ENCODE data around the gene SHD. TPM values are rescaled to one million over a fixed set of nuclear protein-coding genes. Genes with fewer than 3 reads are reported as not detected.
"Not testable (repeated sequence)": the region's sequence is repeated elsewhere in the genome, so short reads cannot be mapped to it uniquely, and the experiment has no call there.

SHD gene, protein sequence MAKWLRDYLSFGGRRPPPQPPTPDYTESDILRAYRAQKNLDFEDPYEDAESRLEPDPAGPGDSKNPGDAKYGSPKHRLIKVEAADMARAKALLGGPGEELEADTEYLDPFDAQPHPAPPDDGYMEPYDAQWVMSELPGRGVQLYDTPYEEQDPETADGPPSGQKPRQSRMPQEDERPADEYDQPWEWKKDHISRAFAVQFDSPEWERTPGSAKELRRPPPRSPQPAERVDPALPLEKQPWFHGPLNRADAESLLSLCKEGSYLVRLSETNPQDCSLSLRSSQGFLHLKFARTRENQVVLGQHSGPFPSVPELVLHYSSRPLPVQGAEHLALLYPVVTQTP
- not detected for total RNA-seq

DNA sequence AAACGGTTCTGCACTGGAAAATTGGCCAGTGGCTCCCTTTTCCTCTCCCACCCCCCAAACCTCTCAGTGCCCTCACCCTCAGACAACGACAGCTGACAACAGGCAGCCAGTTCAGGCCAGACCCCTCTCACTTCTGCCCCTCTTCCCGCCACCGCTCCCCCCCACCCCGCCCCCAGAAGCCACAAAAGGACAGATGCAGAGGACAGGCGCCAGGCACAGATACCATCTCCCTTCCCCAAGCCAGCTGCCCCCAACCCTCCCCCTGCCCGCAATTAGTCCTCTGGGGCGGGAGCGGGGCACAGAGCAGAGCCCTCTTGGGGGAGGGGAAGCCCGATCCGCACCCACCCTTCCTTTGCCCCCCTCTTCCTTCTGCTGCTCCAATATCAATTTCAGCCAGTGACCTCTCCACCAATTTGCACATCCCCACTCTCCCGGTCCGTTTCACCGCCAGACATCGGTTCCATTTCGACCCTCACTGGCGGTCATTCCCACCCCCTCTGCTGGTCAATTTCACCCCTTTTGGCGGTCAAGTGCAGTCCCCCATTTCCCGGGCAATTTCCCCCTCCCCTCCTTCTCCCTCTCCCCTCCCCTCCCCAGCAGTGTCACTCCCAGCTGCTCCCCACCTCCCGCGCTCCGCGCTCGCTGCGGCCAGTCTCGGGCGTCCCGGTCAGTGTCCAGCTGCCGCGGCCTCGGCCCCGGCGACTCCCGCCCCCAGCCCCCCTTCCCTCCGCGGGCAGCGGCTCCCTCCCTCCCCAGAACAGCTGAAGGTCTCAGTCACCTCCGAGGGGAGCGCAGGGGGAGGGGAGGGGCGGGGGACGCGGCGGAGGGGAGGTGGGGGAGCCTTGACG is at the start of gene SHD:
SHD (plus strand) TSS at position 848 of the 848 bp plus-strand sequence. CDS start 798 bp downstream, outside the sequence.
- peaks cover 8% of the 10 kb centered on the region for H3K4me1 Mint-ChIP-seq
- no peak within 1 kb of the TSS for H3K27ac Mint-ChIP-seq
- peak within 1 kb of the TSS; percentile 60 for H3K4me3 Mint-ChIP-seq
- H3K9me3 Mint-ChIP-seq: no peaks in the 10 kb centered on the region
- H3K27me3 Mint-ChIP-seq: peaks cover 31% of the 10 kb centered on the region
- DNase-seq: no peak
- H3K36me3 Mint-ChIP-seq: no peaks in the 10 kb centered on the region

DNA sequence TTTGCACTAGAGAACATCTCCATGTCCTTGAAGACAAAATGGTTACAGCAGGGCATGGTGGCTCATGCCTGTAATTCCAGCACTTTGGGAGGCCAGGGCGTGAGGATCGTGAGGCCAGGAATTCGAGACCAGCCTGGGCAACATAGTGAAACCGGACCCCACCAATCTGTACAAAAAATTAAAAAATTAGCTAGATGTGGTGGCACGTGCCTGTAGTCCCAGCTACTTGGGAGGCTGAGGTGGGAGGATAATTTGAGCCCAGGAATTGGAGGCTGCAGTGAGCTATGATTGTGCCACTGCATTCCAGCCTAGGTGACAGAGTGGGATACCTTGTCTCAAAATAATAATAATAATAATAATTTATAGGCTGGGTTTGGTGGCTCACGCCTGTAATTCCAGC is 48.8 kb upstream of the SHD start:
- H3K27ac Mint-ChIP-seq, H3K36me3 Mint-ChIP-seq, H3K4me3 Mint-ChIP-seq, DNase-seq, H3K9me3 Mint-ChIP-seq: not testable (repeated sequence)
- peaks cover 11% of the 10 kb centered on the region for H3K4me1 Mint-ChIP-seq
- peaks cover 23% of the 10 kb centered on the region for H3K27me3 Mint-ChIP-seq

GRCh38 chr19:4231521-4231920 is 47.5 kb upstream of the SHD start:
- H3K9me3 Mint-ChIP-seq, DNase-seq, H3K4me3 Mint-ChIP-seq, H3K27ac Mint-ChIP-seq, H3K36me3 Mint-ChIP-seq: not testable (repeated sequence)
- peaks cover 11% of the 10 kb centered on the region for H3K4me1 Mint-ChIP-seq
- H3K27me3 Mint-ChIP-seq: peaks cover 23% of the 10 kb centered on the region

DNA sequence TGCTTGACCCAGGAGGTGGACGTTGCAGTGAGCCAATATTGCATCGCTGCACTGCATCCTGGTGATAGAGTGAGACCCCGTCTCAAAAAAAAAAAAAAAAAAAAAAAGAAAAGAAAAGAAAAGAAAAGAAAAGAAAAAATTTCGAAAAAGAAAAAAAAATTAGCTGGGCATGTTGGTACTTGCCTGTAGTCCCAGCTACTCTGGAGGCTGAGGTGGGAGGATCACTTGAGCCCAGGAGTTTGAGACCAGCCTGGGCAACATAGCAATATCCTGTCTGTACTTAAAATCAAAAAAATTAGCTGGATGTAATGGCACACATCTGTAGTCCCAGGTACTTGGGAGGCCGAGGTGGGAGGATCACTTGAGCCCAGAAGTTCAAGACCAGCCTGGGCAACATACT is 46.9 kb upstream of the SHD start:
- H3K36me3 Mint-ChIP-seq, H3K9me3 Mint-ChIP-seq: not testable (repeated sequence)

DNA sequence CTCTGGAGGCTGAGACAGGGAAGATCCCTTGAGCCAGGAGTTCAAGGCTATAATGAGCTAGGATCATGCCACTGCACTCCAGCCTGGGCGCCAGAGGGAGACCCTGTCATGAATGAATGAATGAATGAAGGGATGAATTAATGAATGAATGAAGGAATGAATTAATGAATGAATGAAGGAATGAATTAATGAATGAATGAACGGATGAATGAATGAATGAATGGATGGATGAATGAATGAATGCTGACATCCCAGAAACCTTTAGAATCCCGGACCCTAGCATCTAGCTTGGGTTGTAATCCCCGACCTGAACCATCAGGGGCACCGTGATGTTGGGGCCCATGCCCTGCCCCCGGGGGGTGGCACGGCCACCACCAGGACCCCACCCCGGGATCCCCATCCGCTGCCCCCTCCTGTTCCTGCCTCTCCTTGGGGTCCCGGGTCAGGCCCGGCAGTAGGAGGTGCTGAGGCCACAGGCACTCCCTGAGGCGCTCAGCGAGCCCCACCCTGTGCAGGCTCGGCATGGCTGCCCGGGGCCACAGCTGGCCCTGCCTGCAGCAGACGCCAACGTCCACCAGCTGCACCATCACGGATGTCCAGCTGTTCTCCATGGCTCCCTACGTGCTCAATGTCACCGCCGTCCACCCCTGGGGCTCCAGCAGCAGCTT is 46.3 kb upstream of the SHD start:
- DNase-seq: no peak
- no peaks in the 10 kb centered on the region for H3K36me3 Mint-ChIP-seq
- no peak overlapping the region for H3K27ac Mint-ChIP-seq
- peaks cover 23% of the 10 kb centered on the region for H3K27me3 Mint-ChIP-seq
- no peak overlapping the region for H3K4me3 Mint-ChIP-seq
- H3K9me3 Mint-ChIP-seq: no peaks in the 10 kb centered on the region
- H3K4me1 Mint-ChIP-seq: peaks cover 11% of the 10 kb centered on the region

More for the DNA sequence above, 46.9 kb upstream of the SHD start:
- H3K4me3 Mint-ChIP-seq, DNase-seq, H3K27ac Mint-ChIP-seq: not testable (repeated sequence)
- H3K27me3 Mint-ChIP-seq: peaks cover 23% of the 10 kb centered on the region
- peaks cover 11% of the 10 kb centered on the region for H3K4me1 Mint-ChIP-seq

- H3K4me3 Mint-ChIP-seq: no peak overlapping the region
- no peaks in the 10 kb centered on the region for H3K9me3 Mint-ChIP-seq
- no peak overlapping the region for H3K27ac Mint-ChIP-seq
- peaks cover 23% of the 10 kb centered on the region for H3K27me3 Mint-ChIP-seq
- peak; percentile 80 for DNase-seq
- no peaks in the 10 kb centered on the region for H3K36me3 Mint-ChIP-seq
- H3K4me1 Mint-ChIP-seq: peaks cover 11% of the 10 kb centered on the region
Measured at GRCh38 chr19:4233282-4233853, 45.7 kb upstream of the SHD start.

DNA sequence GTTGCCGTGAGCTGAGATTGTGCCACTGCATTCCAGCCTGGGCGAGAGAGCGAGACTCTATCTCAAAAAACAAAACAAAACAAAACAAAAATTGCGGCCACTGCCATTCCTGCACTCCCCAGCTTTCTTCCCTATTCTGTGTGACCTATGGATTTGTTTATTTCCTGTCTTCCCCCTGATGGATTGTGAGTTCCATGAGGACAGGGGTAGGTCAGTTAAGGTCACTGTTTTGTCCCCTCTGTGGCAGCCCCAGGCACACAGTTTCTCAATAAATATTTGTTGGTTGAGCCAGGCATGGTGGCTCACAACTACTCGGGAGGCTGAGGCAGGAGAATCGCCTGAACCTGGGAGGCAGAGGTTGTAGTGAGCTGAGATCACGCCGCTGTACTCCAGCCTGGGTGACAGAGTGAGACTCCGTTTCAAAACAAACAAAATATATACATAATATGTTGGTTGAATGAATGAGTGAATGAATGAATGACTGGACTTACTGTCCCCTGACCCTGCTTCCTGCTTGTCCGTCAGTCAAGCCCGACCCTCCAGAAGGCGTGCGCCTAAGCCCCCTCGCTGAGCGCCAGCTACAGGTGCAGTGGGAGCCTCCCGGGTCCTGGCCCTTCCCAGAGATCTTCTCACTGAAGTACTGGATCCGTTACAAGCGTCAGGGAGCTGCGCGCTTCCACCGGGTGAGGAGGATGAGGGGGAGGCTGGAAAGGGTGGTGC is 44.8 kb upstream of the SHD start:
- no peaks in the 10 kb centered on the region for H3K36me3 Mint-ChIP-seq
- no peak overlapping the region for H3K27ac Mint-ChIP-seq

GRCh38 chr19:4234862-4235201 is 44.2 kb upstream of the SHD start:
- Mint-ChIP-seq H3K36me3 (no peaks in the 10 kb centered on the region), H3K4me1 (peaks cover 4% of the 10 kb centered on the region), H3K9me3 (no peaks in the 10 kb centered on the region), H3K4me3 (no peak overlapping the region), H3K27ac (no peak overlapping the region), H3K27me3 (peaks cover 18% of the 10 kb centered on the region)
- DNase-seq: no peak

More for the DNA sequence above, 44.8 kb upstream of the SHD start:
- Mint-ChIP-seq H3K9me3 (no peaks in the 10 kb centered on the region), H3K4me3 (no peak overlapping the region), H3K27me3 (peaks cover 23% of the 10 kb centered on the region), H3K4me1 (peaks cover 10% of the 10 kb centered on the region)
- DNase-seq: no peak

DNA sequence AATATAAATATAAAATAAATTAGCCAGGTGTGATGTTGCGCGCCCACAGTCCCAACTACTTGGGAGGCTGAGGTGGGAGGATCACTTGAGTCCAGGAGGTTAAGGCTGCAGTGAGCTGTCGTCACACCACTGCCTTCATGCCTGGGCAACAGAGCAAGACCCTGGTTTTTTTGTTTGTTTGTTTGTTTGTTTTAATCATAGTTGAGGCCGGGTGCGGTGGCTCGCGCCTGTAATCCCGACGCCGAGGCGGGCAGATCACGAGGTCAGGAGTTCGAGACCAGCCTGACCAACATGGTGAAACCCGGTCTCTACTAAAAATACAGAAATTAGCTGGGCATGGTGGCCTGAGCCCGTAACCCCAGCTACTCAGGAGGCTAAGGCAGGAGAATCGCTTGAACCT is 41.6 kb upstream of the SHD start:
- not testable (repeated sequence) for H3K4me1 Mint-ChIP-seq, DNase-seq, H3K4me3 Mint-ChIP-seq, H3K27ac Mint-ChIP-seq, H3K9me3 Mint-ChIP-seq, H3K36me3 Mint-ChIP-seq
- H3K27me3 Mint-ChIP-seq: peaks cover 12% of the 10 kb centered on the region

DNA sequence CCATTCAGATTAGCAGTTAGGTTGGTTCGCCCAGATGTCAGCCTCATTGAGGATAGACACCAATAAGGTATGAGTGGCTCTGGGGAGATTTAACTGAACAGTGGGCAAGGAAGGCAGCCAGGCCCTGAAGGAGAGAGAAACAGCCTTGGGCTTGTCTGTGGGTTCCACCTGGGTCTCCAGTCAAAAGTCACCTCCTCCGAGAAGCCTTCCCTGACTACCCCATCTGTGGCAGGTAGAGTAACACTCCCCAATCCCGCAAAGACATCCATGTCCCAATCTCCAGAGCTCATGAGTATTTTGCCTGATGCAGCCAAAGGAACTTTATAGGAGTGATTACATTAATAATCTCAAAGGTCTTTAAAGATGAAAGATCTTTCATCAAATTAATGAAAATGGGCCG is 40.2 kb upstream of the SHD start:
- Mint-ChIP-seq H3K27me3 (peaks cover 5% of the 10 kb centered on the region), H3K4me1 (no peaks in the 10 kb centered on the region), H3K4me3 (no peak overlapping the region), H3K27ac (no peak overlapping the region), H3K9me3 (peaks cover 4% of the 10 kb centered on the region), H3K36me3 (no peaks in the 10 kb centered on the region)
- DNase-seq: no peak

GRCh38 chr19:4241824-4242430 is 37.1 kb upstream of the SHD start:
- no peaks in the 10 kb centered on the region for H3K36me3 Mint-ChIP-seq
- no peak overlapping the region for H3K4me3 Mint-ChIP-seq
- peaks cover 3% of the 10 kb centered on the region for H3K4me1 Mint-ChIP-seq
- H3K9me3 Mint-ChIP-seq: peaks cover 4% of the 10 kb centered on the region
- no peak overlapping the region for H3K27ac Mint-ChIP-seq
- no peaks in the 10 kb centered on the region for H3K27me3 Mint-ChIP-seq
- no peak for DNase-seq

DNA sequence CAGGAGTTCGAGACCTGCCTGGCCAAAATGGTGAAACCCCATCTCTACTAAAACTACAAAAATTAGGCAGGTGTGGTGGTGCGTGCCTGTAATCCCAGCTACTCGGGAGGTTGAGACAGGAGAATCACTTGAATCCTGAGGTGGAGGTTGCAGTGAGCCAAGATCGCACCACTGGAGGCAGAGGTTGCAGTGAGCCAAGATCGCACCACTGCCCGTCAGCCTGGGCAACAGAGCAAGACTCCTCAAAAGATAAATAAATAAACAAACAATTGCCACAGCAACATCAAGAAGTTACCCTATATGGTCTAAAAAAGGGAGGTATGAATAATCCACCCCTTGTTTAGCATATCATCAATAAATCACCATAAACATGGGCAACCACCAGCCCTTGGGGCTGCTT is 33.1 kb upstream of the SHD start:
- Mint-ChIP-seq H3K4me3 (peak overlapping the region; percentile 92), H3K36me3 (peaks cover 22% of the 10 kb centered on the region), H3K27ac (peak overlapping the region; percentile 99)
- DNase-seq, H3K4me1 Mint-ChIP-seq, H3K27me3 Mint-ChIP-seq, H3K9me3 Mint-ChIP-seq: not testable (repeated sequence)

DNA sequence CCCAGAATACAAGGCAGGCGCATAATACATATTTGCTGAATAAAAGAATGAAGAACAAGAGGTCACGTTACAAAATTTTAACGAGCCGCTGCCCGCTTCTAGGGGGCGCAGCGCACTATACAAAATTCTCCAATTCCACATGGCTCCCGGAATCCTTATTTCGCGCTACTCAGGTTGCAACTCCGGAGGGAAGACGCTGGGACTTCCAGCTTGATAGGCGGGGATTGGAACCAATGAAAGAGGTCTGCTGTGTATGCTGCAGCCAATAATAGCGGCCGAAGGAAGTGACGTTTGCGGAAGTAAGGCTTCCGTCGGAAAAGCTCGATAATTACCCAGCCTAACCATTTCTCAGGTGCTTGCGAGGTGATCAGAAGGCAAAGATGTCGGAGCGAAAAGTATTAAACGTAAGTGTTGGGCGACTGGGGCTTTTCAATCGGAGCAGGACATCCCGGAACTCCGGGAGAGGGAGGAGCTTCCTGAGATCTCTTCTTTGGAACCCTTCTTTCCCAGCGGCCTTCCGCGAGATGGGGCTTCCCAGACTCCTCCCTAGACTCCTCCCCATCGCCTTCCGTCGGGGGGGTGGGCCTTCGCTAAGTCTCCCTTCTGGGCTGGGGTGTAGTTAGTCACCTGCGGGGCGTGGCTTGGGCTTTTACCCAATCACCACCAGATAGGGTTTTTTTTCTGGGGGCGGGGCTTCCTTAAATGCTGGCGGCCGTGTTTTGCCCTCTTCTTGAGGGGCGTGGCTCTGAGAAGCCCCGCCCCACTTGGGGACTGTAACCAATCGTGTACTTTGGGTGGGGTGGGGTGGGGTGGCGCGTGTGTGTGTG is 32.1 kb upstream of the SHD start, which contains the start of gene YJU2:
YJU2 (plus strand) TSS at position 314 of the 827 bp plus-strand sequence; CDS start at position 381, 67 bp downstream.
- Mint-ChIP-seq H3K36me3 (peaks cover 30% of the 10 kb centered on the region), H3K4me1 (peaks cover 6% of the 10 kb centered on the region), H3K4me3 (peak within 1 kb of the TSS; percentile 92), H3K27ac (peak within 1 kb of the TSS; percentile 99), H3K9me3 (peaks cover 2% of the 10 kb centered on the region), H3K27me3 (no peaks in the 10 kb centered on the region)
- DNase-seq: peak; percentile 98

Measured in activated naive CD8-positive, alpha-beta T cell treated with anti-CD3 and anti-CD28 coated beads for 36 hours (primary cell).